ENCODE results near the gene ZMYM2.

DNA sequence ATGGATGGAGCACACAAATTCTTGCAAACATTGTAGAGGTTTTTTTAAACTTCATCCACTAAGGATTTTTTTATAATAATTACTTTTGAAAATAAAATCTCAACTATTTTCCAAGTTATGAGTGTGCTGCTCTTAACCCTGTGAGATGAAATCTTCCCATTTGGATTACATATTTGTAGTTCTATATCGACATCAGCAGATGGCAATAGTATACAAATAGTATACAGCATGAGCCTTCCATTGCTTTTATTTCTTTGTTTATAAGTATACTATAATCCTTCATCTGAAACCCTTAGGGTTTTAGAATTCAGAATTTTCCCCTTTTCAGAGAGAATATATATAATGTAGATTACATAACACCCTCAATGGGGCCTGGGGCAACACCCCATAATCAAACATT, 131.8 kb downstream of the ZMYM2 start:
- TF ChIP-seq CTCF (IDR thresholded peaks at IDR 0.05) (peak in 1 of 6 experiments; percentile 15), POLR2AphosphoS5 (IDR thresholded peaks at IDR 0.05) (no peak)

Data from upper lobe of left lung (tissue), 4 donors.